KBM-7 (cell line): ENCODE results near the gene HPCA.
A peak's percentile ranks its signal among the peaks of the same experiment; 100 is the strongest.

Source experiments
- DNase-seq: peaks from one replicate; pipeline ENCODE4 v3.0.0-alpha.2; 2015
- in situ Hi-C: fragments of 300-500 bp; cut with MboI; formaldehyde crosslinking; loops from 2 replicates; pipeline ENCODE4 v1.14.3; 2020; ENCODE audit warnings: low sequenced_read_pairs, low pct_unique_long_range_greater_than_20kb, mixed read lengths

The HPCA gene

GRCh38 chr1:32886004-32886827 is at the start of gene HPCA:
Gene HPCA, plus strand, starts transcription at chr1:32886491. Its CDS starts 2,408 bp downstream, at chr1:32888899.
- in situ Hi-C loops = no loop called here
- DNase-seq = peak; percentile 74

DNA sequence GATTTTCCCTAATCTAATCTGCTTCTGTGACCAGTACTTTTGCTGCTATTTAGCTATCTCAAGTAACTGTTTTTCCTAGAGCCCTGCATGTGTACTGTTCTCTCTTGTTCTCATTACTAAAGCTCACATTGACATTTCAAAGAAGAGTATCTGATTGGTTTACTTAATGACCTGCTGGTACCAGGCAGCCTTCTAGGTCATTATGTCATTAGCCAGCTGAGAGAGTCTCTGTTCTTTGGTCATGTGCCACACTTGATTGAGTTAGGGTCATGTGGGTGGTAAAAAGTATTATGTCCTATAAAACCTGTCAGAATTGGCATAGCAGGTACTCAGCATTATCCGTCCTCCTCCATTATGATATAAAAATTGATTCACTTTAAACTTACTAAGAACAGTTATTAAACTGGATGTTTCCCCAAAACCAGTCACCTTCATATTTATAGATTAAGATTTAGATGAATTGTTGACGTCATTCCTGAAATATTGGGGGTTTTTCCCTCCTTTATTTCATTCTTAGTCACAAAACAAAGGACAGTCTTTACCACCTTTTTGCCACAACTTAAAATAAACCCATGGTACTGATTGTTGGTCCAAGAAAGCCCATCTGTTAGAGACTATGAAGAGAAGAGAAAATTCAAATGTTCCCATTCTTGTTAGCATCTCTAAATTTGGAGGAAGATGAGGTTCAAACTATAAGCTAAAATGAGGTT is 37.8 kb upstream of the HPCA start:
- no peak for DNase-seq
- in situ Hi-C loops = no loop called here

- no peak for DNase-seq
- in situ Hi-C loops = no loop called here
These were observed 30.3 kb upstream of the HPCA start for GRCh38 chr1:32855861-32856617.

DNA sequence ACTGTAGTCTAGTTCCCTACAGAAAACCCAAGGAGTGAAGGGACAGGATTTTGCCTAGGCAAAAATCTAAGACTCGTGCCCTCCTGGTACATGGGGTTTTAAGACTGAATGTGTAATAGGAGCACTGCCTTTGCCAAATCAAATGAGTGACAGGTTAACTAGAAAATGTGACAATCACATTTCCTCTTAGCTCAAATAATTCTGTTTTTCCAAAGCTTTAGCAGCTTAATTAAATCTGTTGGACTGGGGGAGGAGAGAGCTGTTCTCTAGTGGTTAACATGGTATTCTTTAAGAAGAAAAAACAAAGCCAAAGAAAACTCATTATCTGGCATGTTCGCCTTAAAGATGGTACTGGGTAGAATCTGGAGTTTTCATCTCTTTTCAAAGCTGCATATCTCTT is 28.2 kb upstream of the HPCA start:
- no peak for DNase-seq
- in situ Hi-C loops = no loop called here

DNA sequence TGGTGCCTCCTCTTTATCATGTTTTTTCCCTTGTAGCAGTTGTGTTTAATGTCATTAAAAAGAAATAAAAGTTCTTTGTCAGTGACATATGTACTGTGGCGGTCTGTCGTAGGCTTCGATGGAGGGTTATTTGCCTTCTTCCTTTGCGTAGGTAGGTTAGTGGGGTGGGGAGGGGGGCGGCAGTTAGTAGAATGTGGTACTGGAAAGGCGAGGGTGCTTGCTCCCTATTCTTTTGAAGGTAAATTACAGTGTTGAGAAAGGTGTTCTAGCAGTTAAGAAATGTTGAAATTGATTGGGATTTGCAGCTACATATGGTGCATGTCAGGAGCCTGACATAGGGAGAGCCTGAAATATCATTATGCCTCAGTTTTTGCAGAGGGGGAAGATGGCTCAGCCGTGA is 27.5 kb upstream of the HPCA start:
- in situ Hi-C loops = no loop called here
- no peak for DNase-seq

DNA sequence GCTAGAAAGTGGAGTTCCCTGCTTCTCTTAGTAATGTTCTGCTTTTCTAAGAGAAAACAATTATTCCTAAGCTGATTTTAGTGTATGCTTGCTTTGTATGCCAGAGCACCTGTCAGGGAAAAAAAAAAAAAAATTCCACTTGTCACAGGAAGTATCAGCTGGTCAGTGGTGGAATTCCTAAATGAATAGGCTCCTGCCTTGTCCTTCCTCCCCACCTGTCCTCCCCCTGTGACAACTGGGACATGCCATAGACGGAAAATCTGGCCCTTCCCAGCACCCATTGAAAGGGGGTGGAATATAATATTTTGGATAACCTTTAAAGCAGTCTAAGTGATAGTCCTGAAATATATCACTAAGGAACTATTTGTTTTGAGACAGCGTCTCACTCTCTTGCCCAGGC is 26.4 kb upstream of the HPCA start:
- in situ Hi-C loops = no loop called here
- DNase-seq = no peak

DNA sequence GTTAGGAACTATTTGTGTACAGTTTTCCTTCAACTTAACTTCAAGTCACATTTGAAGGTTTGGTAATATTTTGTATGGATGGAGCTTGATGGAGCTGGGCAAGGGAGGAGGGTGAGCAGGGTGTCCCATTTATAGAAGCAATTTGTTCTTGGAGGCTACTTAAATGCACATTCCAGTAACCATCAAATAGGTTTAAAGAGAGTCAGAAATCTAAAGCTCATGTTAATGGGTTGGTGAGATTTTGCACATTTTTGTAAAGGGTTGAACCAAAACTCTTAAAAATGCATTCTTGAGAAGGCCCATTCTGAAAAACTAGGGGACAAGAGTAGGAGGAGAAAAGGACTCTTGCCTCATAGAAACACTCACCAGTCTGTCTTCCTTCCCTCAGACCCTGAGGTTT is 25.7 kb upstream of the HPCA start:
- in situ Hi-C loops = no loop called here
- DNase-seq = no peak

DNA sequence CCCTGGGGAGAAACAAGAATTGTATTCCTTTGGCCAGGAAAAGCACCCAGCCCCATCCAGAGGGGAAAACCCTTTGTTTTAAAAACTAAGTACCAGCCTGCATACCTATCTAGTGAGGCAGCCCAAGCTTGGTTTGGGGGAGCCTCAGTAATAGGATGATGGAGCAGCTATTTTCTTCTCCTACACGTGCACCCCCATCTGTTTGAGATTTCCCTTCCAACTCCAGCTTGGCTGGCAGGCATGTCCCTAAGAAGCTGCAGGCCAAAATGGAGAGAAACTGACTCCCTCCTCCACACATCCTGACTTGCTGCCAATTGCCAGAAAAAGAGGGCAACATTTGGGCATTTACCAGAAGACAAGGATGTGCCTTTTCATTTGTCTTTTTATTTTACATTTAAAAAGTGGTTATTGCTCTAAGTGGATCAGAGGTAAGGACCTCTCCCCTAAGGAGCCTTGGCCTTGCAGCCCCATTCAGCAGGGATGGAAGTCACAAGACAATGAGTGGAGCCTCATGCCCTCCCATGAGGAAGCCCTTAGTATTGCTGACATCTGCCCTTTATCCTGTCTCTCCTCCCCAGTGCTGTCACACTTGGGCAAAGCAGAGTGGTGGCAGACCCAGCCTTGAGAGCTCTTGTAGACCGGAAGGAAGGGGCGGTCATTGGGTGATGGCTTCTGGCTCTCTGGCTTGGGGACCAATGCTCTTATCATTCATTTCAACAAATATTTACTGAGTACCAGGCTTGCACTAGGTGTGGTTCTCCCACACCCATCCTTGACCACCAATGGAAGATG is 24.2 kb upstream of the HPCA start:
- in situ Hi-C loops = no loop called here
- no peak for DNase-seq

DNA sequence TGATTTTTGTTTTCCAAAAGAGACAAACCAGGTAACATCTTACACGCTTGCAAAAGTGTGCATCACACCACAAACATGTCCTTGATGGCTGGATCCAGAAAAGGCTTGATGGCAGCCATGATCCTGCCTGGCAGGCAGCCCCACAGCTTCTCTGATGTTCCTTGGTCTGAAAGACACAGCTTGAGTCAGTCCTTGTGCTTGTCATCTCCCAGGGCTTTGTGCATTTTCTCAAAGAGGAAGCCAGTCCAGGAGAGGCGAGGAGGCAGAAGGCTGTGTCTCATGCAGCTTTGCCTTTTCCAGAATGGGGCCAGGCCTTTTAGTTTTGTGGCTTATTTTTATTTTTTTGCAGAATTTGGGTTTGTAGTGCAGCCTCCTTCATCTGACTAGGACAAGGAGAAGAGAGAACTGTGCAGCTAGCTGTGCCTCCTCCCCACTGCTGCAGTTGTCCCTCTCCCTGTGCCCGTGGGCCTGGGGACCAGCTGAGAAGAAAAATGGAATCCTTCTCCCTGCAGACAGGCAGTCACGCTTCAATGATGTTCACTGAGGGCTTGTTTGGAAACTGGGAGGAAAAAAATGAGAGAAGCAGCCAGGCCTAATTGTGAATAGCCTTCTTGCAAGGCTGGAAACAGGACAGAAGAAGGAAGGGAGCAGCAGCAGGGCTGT is 22.9 kb upstream of the HPCA start:
- no peak for DNase-seq
- in situ Hi-C loops = no loop called here

GRCh38 chr1:32863881-32864245 is 22.4 kb upstream of the HPCA start:
- in situ Hi-C loops = no loop called here
- DNase-seq = no peak

GRCh38 chr1:32864375-32865019 is 21.8 kb upstream of the HPCA start:
- no peak for DNase-seq
- in situ Hi-C loops = no loop called here

GRCh38 chr1:32865639-32866405 is 20.5 kb upstream of the HPCA start:
- in situ Hi-C loops = no loop called here

GRCh38 chr1:32867151-32867550 is 19.1 kb upstream of the HPCA start:
- in situ Hi-C loops = no loop called here
- DNase-seq = no peak

More at GRCh38 chr1:32865639-32866405, 20.5 kb upstream of the HPCA start:
- DNase-seq = no peak

- no peak for DNase-seq
- in situ Hi-C loops = no loop called here
These were observed 18.6 kb upstream of the HPCA start for GRCh38 chr1:32867671-32868070.

DNA sequence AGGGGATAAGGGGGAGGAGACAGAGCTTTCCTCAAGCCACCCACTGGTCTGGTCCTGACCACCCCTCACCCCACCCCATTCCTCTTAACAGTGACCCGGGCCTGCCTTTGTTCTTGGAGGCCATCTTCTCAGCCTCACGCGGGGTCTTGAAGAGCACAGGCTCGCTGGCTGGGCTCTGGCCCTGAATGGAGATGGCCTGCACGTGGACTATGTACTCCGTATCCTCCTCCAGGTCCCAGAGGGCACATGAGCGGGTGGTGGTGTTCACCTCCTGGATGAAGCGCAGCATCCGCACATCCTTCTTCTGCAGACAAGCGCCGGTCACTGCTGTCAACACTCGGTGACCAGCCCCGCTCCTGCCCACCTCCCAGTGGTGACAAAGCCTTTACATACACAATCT is 18.2 kb upstream of the HPCA start:
- in situ Hi-C loops = no loop called here
- no peak for DNase-seq

- in situ Hi-C loops = no loop called here
- no peak for DNase-seq
These were observed 17.4 kb upstream of the HPCA start for GRCh38 chr1:32868806-32869455.

DNA sequence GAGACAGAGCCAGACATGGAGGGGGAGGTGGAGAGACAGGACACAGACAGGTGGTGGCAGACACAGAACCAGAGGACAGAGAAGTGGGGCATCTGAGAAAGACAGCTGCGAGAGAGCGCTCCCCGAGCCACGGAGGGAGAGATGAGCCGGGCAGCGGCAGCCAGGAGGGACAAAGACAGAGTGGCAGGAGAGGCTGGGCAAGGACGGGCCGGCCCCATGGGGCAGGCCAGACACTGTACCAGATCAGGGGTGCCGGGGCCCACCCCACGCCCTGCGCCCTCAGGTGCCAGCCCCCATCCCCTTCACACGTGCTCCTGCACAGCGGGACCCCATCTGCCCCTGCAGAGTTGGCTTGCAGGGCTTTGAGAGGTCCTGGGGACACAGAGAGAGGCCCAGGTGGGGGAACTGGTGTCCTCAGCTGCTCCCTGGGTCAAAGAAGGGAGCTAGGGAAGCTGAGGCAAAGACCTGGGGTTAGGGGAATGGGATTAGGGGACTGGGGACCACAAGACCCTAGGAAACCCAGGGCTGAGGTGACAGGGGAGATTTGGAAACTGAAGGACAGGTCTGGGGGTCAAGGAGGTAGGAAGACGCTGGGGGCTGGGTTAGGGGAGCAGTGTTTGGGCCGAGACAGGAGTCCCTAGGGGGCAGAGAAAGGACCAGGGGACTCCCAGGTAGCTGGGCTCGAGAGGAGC is 16.2 kb upstream of the HPCA start:
- no peak for DNase-seq
- in situ Hi-C loops = no loop called here
